Neural progenitor cell (in vitro differentiated cells): ENCODE results near the gene TNFRSF9. TPM values are rescaled to one million over a fixed set of nuclear protein-coding genes. Genes with fewer than 3 reads are reported as not detected.
"Not testable (repeated sequence)": the region's sequence is repeated elsewhere in the genome, so short reads cannot be mapped to it uniquely, and the experiment has no call there.

ENCODE experiments used
- DNase-seq: peaks from one replicate; pipeline ENCODE4 v3.0.0-alpha.2; 2016; ENCODE audit warnings: low spot score
- H2AFZ ChIP-seq: fragments of 200-600 bp; sonication (generic); replicated peaks from 2 replicates; pipeline ENCODE4 v1.6.1; 2016; ENCODE audit warnings: antibody characterized with exemption
- H3F3A ChIP-seq: fragments of 200-600 bp; sonication (generic); 2 replicates; pipeline ENCODE4 v1.6.1; 2016; ENCODE audit warnings: antibody characterized with exemption, low read depth
- H3K27ac ChIP-seq: fragments of 200-600 bp; sonication (generic); 2 replicates; pipeline ENCODE4 v1.5.1; 2016; ENCODE audit warnings: mild to moderate bottlenecking
- H3K27me3 ChIP-seq: fragments of 200-600 bp; sonication (generic); 2 replicates; pipeline ENCODE4 v1.6.1; 2016; ENCODE audit warnings: mild to moderate bottlenecking, moderate library complexity
- H3K36me3 ChIP-seq: fragments of 200-600 bp; sonication (generic); 2 replicates; pipeline ENCODE4 v1.5.1; 2016
- H3K4me1 ChIP-seq: fragments of 200-600 bp; sonication (generic); 2 replicates; pipeline ENCODE4 v1.6.1; 2016; ENCODE audit warnings: mixed run types
- H3K4me2 ChIP-seq: fragments of 200-600 bp; sonication (generic); 2 replicates; pipeline ENCODE4 v1.6.1; 2016
- H3K4me3 ChIP-seq: fragments of 200-600 bp; sonication (generic); 2 replicates; pipeline ENCODE4 v1.5.1; 2016
- H3K79me2 ChIP-seq: fragments of 200-600 bp; sonication (generic); 2 replicates; pipeline ENCODE4 v1.6.1; 2016; ENCODE audit warnings: low read depth
- H3K9ac ChIP-seq: fragments of 200-600 bp; sonication (generic); 2 replicates; pipeline ENCODE4 v1.6.1; 2016
- H3K9me3 ChIP-seq: fragments of 200-600 bp; sonication (generic); 2 replicates; pipeline ENCODE4 v1.5.1; 2016; ENCODE audit warnings: low read depth
- H4K20me1 ChIP-seq: fragments of 200-600 bp; sonication (generic); 2 replicates; pipeline ENCODE4 v1.6.1; 2016; ENCODE audit warnings: low read depth
- H3K27ac Mint-ChIP-seq: 3 replicates; pipeline ENCODE4 v1.8.0; 2021; ENCODE audit warnings: mixed read lengths
- H3K27me3 Mint-ChIP-seq: 2 replicates; pipeline ENCODE4 v1.8.0; 2022; ENCODE audit warnings: low read depth, mild to moderate bottlenecking, inconsistent platforms, moderate library complexity, mixed read lengths; ENCODE audit not compliant: insufficient read depth
- H3K36me3 Mint-ChIP-seq: 3 replicates; pipeline ENCODE4 v1.8.0; 2021; ENCODE audit warnings: mixed read lengths
- H3K4me1 Mint-ChIP-seq: 3 replicates; pipeline ENCODE4 v1.8.0; 2021; ENCODE audit warnings: mixed read lengths
- H3K4me3 Mint-ChIP-seq: 3 replicates; pipeline ENCODE4 v1.8.0; 2021; ENCODE audit warnings: mild to moderate bottlenecking, moderate library complexity, mixed read lengths
- H3K9me3 Mint-ChIP-seq: 3 replicates; pipeline ENCODE4 v1.8.0; 2020; ENCODE audit warnings: mixed read lengths
- CTCF ChIP-seq: fragments of 200-600 bp; sonication (generic); IDR thresholded peaks from 2 replicates; pipeline ENCODE4 v1.5.1; 2017; ENCODE audit warnings: antibody characterized with exemption, mild to moderate bottlenecking
- EZH2 ChIP-seq: fragments of 200-600 bp; sonication (generic); IDR thresholded peaks from 2 replicates; pipeline ENCODE4 v1.6.1; 2017; ENCODE audit warnings: antibody characterized with exemption, mild to moderate bottlenecking, moderate library complexity
- EZH2phosphoT487 ChIP-seq: fragments of 200-600 bp; sonication (generic); IDR thresholded peaks from 2 replicates; pipeline ENCODE4 v1.6.1; 2017; ENCODE audit warnings: antibody characterized with exemption
- total RNA-seq: library from RNA; depleted of rRNA; stranded (reverse); fragments of >200 nt; gene quantifications from 2 replicates; pipeline ENCODE4 v1.2.3, GENCODE V29; 2015; ENCODE audit warnings: low replicate concordance

Gene TNFRSF9
- total RNA-seq, 1 donor from 2014 or later = not detected

DNA sequence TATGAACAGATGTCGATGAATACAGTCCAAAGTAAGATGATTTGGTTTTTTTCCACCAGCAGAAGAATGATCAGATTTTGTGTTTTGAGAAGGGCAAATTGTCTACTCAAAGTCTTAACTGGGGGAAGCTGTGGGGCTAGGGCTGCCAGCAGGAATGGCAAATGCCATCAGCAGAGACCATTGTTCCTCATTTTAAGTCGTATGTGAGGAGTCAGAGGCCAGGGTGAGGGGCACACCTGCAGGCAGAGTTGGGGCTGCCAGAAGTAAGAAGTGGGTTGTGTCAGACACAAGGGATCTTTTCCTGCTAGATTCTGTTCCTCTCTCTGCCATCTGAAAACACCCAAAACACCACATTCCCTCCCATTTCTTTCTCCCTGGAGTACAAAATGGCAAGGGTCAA, 29.6 kb upstream of the TNFRSF9 start:
- TF ChIP-seq CTCF (no peak), EZH2phosphoT487 (no peak), EZH2 (no peak)
- Histone ChIP-seq H3K36me3 (peaks cover 20% of the 10 kb centered on the region), H3F3A (peaks cover 22% of the 10 kb centered on the region), H3K4me2 (no peak overlapping the region), H4K20me1 (peaks cover 15% of the 10 kb centered on the region), H3K27ac (no peak overlapping the region), H3K79me2 (peaks cover 25% of the 10 kb centered on the region), H3K4me1 (no peaks in the 10 kb centered on the region), H3K4me3 (no peak overlapping the region), H3K9ac (no peak overlapping the region), H2AFZ (no peak overlapping the region), H3K27me3 (no peaks in the 10 kb centered on the region), H3K9me3 (no peaks in the 10 kb centered on the region)
- Mint-ChIP-seq H3K36me3 (peaks cover 35% of the 10 kb centered on the region), H3K27ac (no peak overlapping the region), H3K4me1 (no peaks in the 10 kb centered on the region), H3K9me3 (no peaks in the 10 kb centered on the region), H3K4me3 (no peak overlapping the region), H3K27me3 (peaks cover 2% of the 10 kb centered on the region)
- no peak for DNase-seq

- no peak overlapping the region for H3K4me3 Mint-ChIP-seq
Measured at GRCh38 chr1:7967651-7968050, 27.0 kb upstream of the TNFRSF9 start.

GRCh38 chr1:7967196-7967595, 26.6 kb upstream of the TNFRSF9 start:
- H3K9ac ChIP-seq = no peak overlapping the region
- no peak overlapping the region for H3K4me3 ChIP-seq
- H3K9me3 ChIP-seq = no peaks in the 10 kb centered on the region
- no peak overlapping the region for H3K27ac Mint-ChIP-seq
- H3K4me3 Mint-ChIP-seq = no peak overlapping the region
- no peaks in the 10 kb centered on the region for H3K27me3 ChIP-seq
- H4K20me1 ChIP-seq = peaks cover 10% of the 10 kb centered on the region
- H3K27ac ChIP-seq = no peak overlapping the region
- DNase-seq = no peak
- peaks cover 39% of the 10 kb centered on the region for H3K36me3 Mint-ChIP-seq
- TF ChIP-seq EZH2 (no peak), EZH2phosphoT487 (no peak), CTCF (no peak)
- no peak overlapping the region for H2AFZ ChIP-seq
- H3K4me1 ChIP-seq = peaks cover 9% of the 10 kb centered on the region
- no peaks in the 10 kb centered on the region for H3K9me3 Mint-ChIP-seq
- H3K4me2 ChIP-seq = no peak overlapping the region
- peaks cover 26% of the 10 kb centered on the region for H3K36me3 ChIP-seq
- H3F3A ChIP-seq = no peaks in the 10 kb centered on the region
- H3K4me1 Mint-ChIP-seq = peaks cover 8% of the 10 kb centered on the region
- H3K27me3 Mint-ChIP-seq = peaks cover 2% of the 10 kb centered on the region
- peaks cover 50% of the 10 kb centered on the region for H3K79me2 ChIP-seq

More at GRCh38 chr1:7967651-7968050, 27.0 kb upstream of the TNFRSF9 start:
- no peak overlapping the region for H3K27ac ChIP-seq
- H3K4me2 ChIP-seq = no peak overlapping the region
- H3K9ac ChIP-seq = no peak overlapping the region
- peaks cover 46% of the 10 kb centered on the region for H3K79me2 ChIP-seq
- no peak overlapping the region for H2AFZ ChIP-seq
- no peaks in the 10 kb centered on the region for H3K27me3 ChIP-seq
- peaks cover 2% of the 10 kb centered on the region for H3K27me3 Mint-ChIP-seq
- no peak for DNase-seq
- peaks cover 4% of the 10 kb centered on the region for H3K4me1 ChIP-seq
- peaks cover 1% of the 10 kb centered on the region for H3F3A ChIP-seq
- H3K9me3 Mint-ChIP-seq = no peaks in the 10 kb centered on the region
- H3K27ac Mint-ChIP-seq = no peak overlapping the region
- TF ChIP-seq EZH2 = no peak
- no peaks in the 10 kb centered on the region for H3K9me3 ChIP-seq
- H3K4me1 Mint-ChIP-seq = peaks cover 3% of the 10 kb centered on the region
- H3K36me3 ChIP-seq = peaks cover 26% of the 10 kb centered on the region
- H4K20me1 ChIP-seq = peaks cover 10% of the 10 kb centered on the region
- no peak overlapping the region for H3K4me3 ChIP-seq
- peaks cover 42% of the 10 kb centered on the region for H3K36me3 Mint-ChIP-seq

- DNase-seq = no peak
- H3K36me3 ChIP-seq = peaks cover 26% of the 10 kb centered on the region
- H3K27ac Mint-ChIP-seq = no peak overlapping the region
- peaks cover 7% of the 10 kb centered on the region for H3F3A ChIP-seq
- H3K27ac ChIP-seq = no peak overlapping the region
- H3K4me1 Mint-ChIP-seq = peaks cover 21% of the 10 kb centered on the region
- peaks cover 9% of the 10 kb centered on the region for H3K4me1 ChIP-seq
- no peak overlapping the region for H3K4me2 ChIP-seq
- peaks cover 65% of the 10 kb centered on the region for H3K79me2 ChIP-seq
- H4K20me1 ChIP-seq = peaks cover 10% of the 10 kb centered on the region
- H3K27me3 Mint-ChIP-seq = peaks cover 2% of the 10 kb centered on the region
- peaks cover 21% of the 10 kb centered on the region for H3K36me3 Mint-ChIP-seq
- no peak overlapping the region for H2AFZ ChIP-seq
- no peaks in the 10 kb centered on the region for H3K9me3 Mint-ChIP-seq
- no peaks in the 10 kb centered on the region for H3K27me3 ChIP-seq
- H3K9ac ChIP-seq = no peak overlapping the region
- no peak overlapping the region for H3K4me3 ChIP-seq
- H3K4me3 Mint-ChIP-seq = no peak overlapping the region
- TF ChIP-seq CTCF (no peak), EZH2 (no peak), EZH2phosphoT487 (no peak)
- no peaks in the 10 kb centered on the region for H3K9me3 ChIP-seq
Measured at GRCh38 chr1:7964476-7964875, 23.8 kb upstream of the TNFRSF9 start.

DNA sequence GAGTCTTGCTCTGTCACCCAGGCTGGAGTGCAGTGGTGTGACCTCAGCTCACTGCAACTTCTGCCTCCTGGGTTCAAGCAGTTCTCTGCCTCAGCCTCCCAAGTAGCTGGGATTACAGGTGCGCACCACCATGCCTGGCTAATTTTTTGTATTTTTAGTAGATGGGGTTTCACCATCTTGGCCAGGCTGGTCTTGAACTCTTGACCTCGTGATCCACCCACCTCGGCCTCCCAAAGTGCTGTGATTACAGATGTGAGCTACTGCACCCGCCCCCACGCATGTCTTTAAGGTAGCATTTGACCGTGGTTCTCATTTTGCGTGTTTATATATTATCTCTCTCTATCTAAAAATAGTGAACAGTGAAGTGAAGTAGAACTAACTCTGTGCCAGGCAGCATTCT, 23.2 kb upstream of the TNFRSF9 start:
- not testable (repeated sequence) for H3K9ac ChIP-seq, H3K4me3 ChIP-seq, H3K27ac ChIP-seq, H3K27me3 ChIP-seq, DNase-seq, H4K20me1 ChIP-seq, H3K4me2 ChIP-seq, H3K4me1 ChIP-seq, H3F3A ChIP-seq, H2AFZ ChIP-seq, H3K9me3 ChIP-seq, H3K9me3 Mint-ChIP-seq, H3K27me3 Mint-ChIP-seq, H3K27ac Mint-ChIP-seq
- peaks cover 59% of the 10 kb centered on the region for H3K79me2 ChIP-seq
- Mint-ChIP-seq H3K36me3 (peaks cover 16% of the 10 kb centered on the region), H3K4me3 (peak overlapping the region; percentile 64), H3K4me1 (peaks cover 21% of the 10 kb centered on the region)
- H3K36me3 ChIP-seq = peaks cover 22% of the 10 kb centered on the region

DNA sequence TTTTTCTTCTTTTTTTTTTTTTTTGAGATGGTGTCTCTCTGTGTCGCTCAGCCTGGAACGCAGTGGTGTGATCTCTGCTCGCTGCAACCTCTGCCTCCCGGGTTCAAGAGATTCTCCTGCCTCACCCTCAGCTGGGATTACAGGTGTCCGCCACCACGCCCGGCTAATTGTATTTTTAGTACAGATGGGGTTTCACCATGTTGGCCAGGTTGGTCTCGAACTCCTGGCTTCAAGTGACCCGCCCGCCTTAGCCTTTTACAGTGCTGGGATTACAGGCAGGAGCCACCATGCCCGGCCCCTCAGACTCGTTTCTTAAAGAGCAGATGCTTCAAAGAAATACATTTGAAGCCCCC, 22.7 kb upstream of the TNFRSF9 start:
- H3K4me3 ChIP-seq, H3K27me3 Mint-ChIP-seq, H4K20me1 ChIP-seq, H3K4me2 ChIP-seq, H3K27ac Mint-ChIP-seq, H3K27me3 ChIP-seq, H3F3A ChIP-seq, H2AFZ ChIP-seq, H3K9me3 ChIP-seq, H3K9ac ChIP-seq, H3K9me3 Mint-ChIP-seq, H3K27ac ChIP-seq, DNase-seq, H3K4me1 ChIP-seq: not testable (repeated sequence)
- peaks cover 18% of the 10 kb centered on the region for H3K36me3 ChIP-seq
- Mint-ChIP-seq H3K4me1 (peaks cover 21% of the 10 kb centered on the region), H3K4me3 (peak overlapping the region; percentile 97), H3K36me3 (peaks cover 15% of the 10 kb centered on the region)
- H3K79me2 ChIP-seq = peaks cover 56% of the 10 kb centered on the region
